ENCODE data around the gene SIK2.

The SIK2 gene

GRCh38 chr11:111603611-111604130 lies 1.4 kb downstream of the SIK2 start:
- ATAC-seq: no peak
- no peak for TF ChIP-seq GLIS3 (CRISPR knock-in tag; IDR thresholded peaks at IDR 0.05)
- TF ChIP-seq PPARA (CRISPR knock-in tag; IDR thresholded peaks at IDR 0.05; ENCODE audit: borderline replicate concordance): no peak
- TF ChIP-seq ZFP3 (CRISPR knock-in tag; IDR thresholded peaks at IDR 0.05): no peak
- no peak for TF ChIP-seq BACH2 (CRISPR knock-in tag; IDR thresholded peaks at IDR 0.05; ENCODE audit: borderline replicate concordance)
- no peak for TF ChIP-seq TOX (CRISPR knock-in tag; IDR thresholded peaks at IDR 0.05; ENCODE audit: borderline replicate concordance)
- no peak for TF ChIP-seq TCF4 (CRISPR knock-in tag; IDR thresholded peaks at IDR 0.05; ENCODE audit: borderline replicate concordance)
- no peak for TF ChIP-seq ZNF70 (CRISPR knock-in tag; IDR thresholded peaks at IDR 0.05)
- TF ChIP-seq ESRRG (CRISPR knock-in tag; IDR thresholded peaks at IDR 0.05): no peak
- no peak for TF ChIP-seq ZNF565 (CRISPR knock-in tag; conservative IDR thresholded peaks at IDR 0.05; ENCODE audit: low read depth)
- TF ChIP-seq ISL1 (CRISPR knock-in tag; IDR thresholded peaks at IDR 0.05): no peak
- TF ChIP-seq POU6F1 (CRISPR knock-in tag; IDR thresholded peaks at IDR 0.05; ENCODE audit: borderline replicate concordance, low read depth): no peak
- TF ChIP-seq ARNTL (CRISPR knock-in tag; IDR thresholded peaks at IDR 0.05; ENCODE audit: borderline replicate concordance, low read depth): no peak
- TF ChIP-seq CSDC2 (CRISPR knock-in tag; IDR thresholded peaks at IDR 0.05): no peak

- no peak for TF ChIP-seq CSDC2 (CRISPR knock-in tag; IDR thresholded peaks at IDR 0.05)
- no peak for TF ChIP-seq PATZ1 (CRISPR knock-in tag; IDR thresholded peaks at IDR 0.05; ENCODE audit: borderline replicate concordance)
- no peak for TF ChIP-seq GLIS3 (CRISPR knock-in tag; IDR thresholded peaks at IDR 0.05)
- no peak for TF ChIP-seq PPARA (CRISPR knock-in tag; IDR thresholded peaks at IDR 0.05; ENCODE audit: borderline replicate concordance)
- no peak for TF ChIP-seq BACH2 (CRISPR knock-in tag; IDR thresholded peaks at IDR 0.05; ENCODE audit: borderline replicate concordance)
- TF ChIP-seq ZNF8 (CRISPR knock-in tag; IDR thresholded peaks at IDR 0.05): no peak
- no peak for ATAC-seq
Measured at GRCh38 chr11:111604392-111605009, 2.3 kb downstream of the SIK2 start.

- ATAC-seq: no peak
- TF ChIP-seq CSRNP3 (CRISPR knock-in tag; IDR thresholded peaks at IDR 0.05) (no peak), ARNTL (CRISPR knock-in tag; IDR thresholded peaks at IDR 0.05; ENCODE audit: borderline replicate concordance, low read depth) (no peak), POU6F1 (CRISPR knock-in tag; IDR thresholded peaks at IDR 0.05; ENCODE audit: borderline replicate concordance, low read depth) (no peak), TCF4 (CRISPR knock-in tag; IDR thresholded peaks at IDR 0.05; ENCODE audit: borderline replicate concordance) (no peak), ZFP30 (CRISPR knock-in tag; IDR thresholded peaks at IDR 0.05) (no peak), PPARA (CRISPR knock-in tag; IDR thresholded peaks at IDR 0.05; ENCODE audit: borderline replicate concordance) (no peak), GLIS3 (CRISPR knock-in tag; IDR thresholded peaks at IDR 0.05) (no peak), SNAI2 (CRISPR knock-in tag; IDR thresholded peaks at IDR 0.05) (no peak), ESRRG (CRISPR knock-in tag; IDR thresholded peaks at IDR 0.05) (no peak), ZNF565 (CRISPR knock-in tag; conservative IDR thresholded peaks at IDR 0.05; ENCODE audit: low read depth) (no peak), TSHZ2 (CRISPR knock-in tag; IDR thresholded peaks at IDR 0.05) (no peak), BACH2 (CRISPR knock-in tag; IDR thresholded peaks at IDR 0.05; ENCODE audit: borderline replicate concordance) (no peak), OSR1 (CRISPR knock-in tag; IDR thresholded peaks at IDR 0.05) (no peak), PATZ1 (CRISPR knock-in tag; IDR thresholded peaks at IDR 0.05; ENCODE audit: borderline replicate concordance) (no peak), ISL1 (CRISPR knock-in tag; IDR thresholded peaks at IDR 0.05) (no peak), RARB (CRISPR knock-in tag; IDR thresholded peaks at IDR 0.05) (no peak)
Measured at GRCh38 chr11:111605681-111606080, 3.4 kb downstream of the SIK2 start.
